ENCODE results near the gene NFIC.
"Not testable (repeated sequence)": the region's sequence is repeated elsewhere in the genome, so short reads cannot be mapped to it uniquely, and the experiment has no call there.

The NFIC gene

GRCh38 chr19:3336680-3337523, 29.5 kb upstream of the NFIC start:
- peak; percentile 72 for DNase-seq (ENCODE audit: low spot score)

GRCh38 chr19:3338541-3339181, 27.7 kb upstream of the NFIC start:
- DNase-seq (ENCODE audit: low spot score) = no peak

- DNase-seq (ENCODE audit: low spot score) = no peak
These were observed 26.0 kb upstream of the NFIC start for GRCh38 chr19:3340340-3340739.

GRCh38 chr19:3342246-3342645, 24.1 kb upstream of the NFIC start:
- no peak for DNase-seq (ENCODE audit: low spot score)

- not testable (repeated sequence) for DNase-seq (ENCODE audit: low spot score)
These were observed 23.4 kb upstream of the NFIC start for GRCh38 chr19:3342962-3343361.

GRCh38 chr19:3343619-3344502, 22.5 kb upstream of the NFIC start:
- peak; percentile 95 for DNase-seq (ENCODE audit: low spot score)

- no peak for DNase-seq (ENCODE audit: low spot score)
These were observed 21.5 kb upstream of the NFIC start for GRCh38 chr19:3344608-3345598.

GRCh38 chr19:3345850-3346460, 20.4 kb upstream of the NFIC start:
- DNase-seq (ENCODE audit: low spot score) = no peak

- DNase-seq (ENCODE audit: low spot score) = peak; percentile 70
These were observed 19.6 kb upstream of the NFIC start for GRCh38 chr19:3346677-3347353.

- DNase-seq (ENCODE audit: low spot score) = no peak
These were observed 18.3 kb upstream of the NFIC start for GRCh38 chr19:3348042-3348441.

- not testable (repeated sequence) for DNase-seq (ENCODE audit: low spot score)
These were observed 17.9 kb upstream of the NFIC start for GRCh38 chr19:3348469-3348868.

GRCh38 chr19:3350014-3350663, 16.2 kb upstream of the NFIC start:
- DNase-seq (ENCODE audit: low spot score) = no peak

GRCh38 chr19:3351702-3352447, 14.5 kb upstream of the NFIC start:
- DNase-seq (ENCODE audit: low spot score) = no peak

- no peak for DNase-seq (ENCODE audit: low spot score)
These were observed 12.9 kb upstream of the NFIC start for GRCh38 chr19:3353493-3353892.

GRCh38 chr19:3356805-3357204, 9.6 kb upstream of the NFIC start:
- DNase-seq (ENCODE audit: low spot score) = no peak

GRCh38 chr19:3357271-3357991, 9.0 kb upstream of the NFIC start:
- no peak for DNase-seq (ENCODE audit: low spot score)

GRCh38 chr19:3357992-3358688, 8.2 kb upstream of the NFIC start:
- DNase-seq (ENCODE audit: low spot score) = no peak

- DNase-seq (ENCODE audit: low spot score) = no peak
These were observed 7.7 kb upstream of the NFIC start for GRCh38 chr19:3358689-3359014.
